GM21367 (cell line): ENCODE results near the gene PRKN.

ENCODE experiments used
- ATAC-seq: cut with Tn5 transposase; IDR thresholded peaks from one replicate; pipeline ENCODE4 v1.9.1; 2021; ENCODE audit not compliant: unreplicated experiment

The PRKN gene

DNA sequence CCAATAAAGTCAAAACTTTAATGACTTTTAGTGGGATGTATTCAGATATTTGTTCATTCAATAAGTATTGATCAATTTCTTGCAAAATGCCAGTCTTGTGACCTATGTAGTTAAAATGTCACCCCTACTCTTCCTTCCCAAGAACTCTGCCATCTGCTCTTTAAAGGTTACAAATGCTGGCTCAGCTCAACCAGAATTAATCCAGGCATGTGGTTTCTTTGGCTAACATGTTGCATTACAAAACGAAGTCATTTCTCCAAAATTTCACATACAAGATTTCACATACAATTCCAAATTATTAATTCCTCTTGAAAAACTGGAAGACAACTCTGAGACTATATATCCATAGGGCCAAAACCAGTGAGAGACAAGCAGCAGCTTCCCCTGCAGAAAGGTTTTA, 395.7 kb downstream of the PRKN start:
- no peak for ATAC-seq

DNA sequence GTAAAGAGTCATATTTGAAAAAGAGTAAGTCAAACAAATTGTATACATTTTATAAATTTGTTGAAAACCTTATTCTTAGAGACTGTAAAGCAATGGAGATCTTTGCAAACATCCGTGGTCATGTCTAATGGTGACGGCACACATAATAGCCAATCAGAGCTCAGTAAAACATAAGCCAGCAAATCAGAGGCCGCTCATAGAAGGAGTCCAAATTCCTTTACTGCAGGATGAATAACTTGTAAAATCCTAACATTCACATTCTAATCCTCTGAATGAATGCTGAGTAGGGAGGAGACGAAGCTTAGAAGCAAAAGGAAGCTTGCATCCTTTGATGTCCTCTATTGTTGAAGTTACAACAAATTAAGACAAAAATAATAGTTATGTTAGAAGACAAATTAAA, 401.7 kb downstream of the PRKN start:
- no peak for ATAC-seq

DNA sequence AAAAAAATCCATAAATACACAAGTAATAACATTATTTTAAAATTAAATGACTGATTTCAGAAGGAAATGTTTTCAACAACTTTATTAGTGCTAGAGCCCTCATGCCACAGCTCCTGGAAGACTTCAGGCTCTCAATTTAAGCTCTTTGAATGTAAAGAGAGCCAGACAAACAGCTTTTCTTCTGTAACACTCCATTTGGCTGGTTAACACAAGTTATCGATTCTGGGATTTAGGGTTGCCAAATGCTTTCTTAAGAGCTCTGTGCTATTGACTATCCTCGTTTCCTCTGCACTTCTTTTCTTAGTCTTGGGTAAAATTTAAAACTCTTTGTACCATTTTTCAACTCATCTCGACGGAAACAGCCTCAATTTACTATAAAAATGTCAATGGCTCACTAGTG, 402.5 kb downstream of the PRKN start:
- no peak for ATAC-seq

DNA sequence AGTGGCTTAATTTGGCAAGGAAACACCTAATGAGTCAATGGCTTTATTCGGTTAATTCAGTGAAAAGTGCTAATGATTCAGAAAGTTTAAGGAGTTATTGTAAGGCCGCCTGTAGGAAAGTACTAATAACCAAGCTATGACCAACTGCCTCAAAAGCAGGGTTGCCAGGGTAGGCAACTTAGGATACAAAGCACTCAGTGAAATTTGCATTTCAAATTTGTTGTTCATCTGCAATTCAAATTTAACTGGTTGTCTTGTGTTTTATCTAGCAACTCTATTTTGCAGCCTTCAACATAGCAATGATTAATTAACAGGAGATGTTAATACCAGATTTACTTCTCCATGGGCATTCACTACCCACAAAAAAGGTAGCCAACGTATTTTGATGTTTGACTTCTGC, 412.3 kb downstream of the PRKN start:
- no peak for ATAC-seq

DNA sequence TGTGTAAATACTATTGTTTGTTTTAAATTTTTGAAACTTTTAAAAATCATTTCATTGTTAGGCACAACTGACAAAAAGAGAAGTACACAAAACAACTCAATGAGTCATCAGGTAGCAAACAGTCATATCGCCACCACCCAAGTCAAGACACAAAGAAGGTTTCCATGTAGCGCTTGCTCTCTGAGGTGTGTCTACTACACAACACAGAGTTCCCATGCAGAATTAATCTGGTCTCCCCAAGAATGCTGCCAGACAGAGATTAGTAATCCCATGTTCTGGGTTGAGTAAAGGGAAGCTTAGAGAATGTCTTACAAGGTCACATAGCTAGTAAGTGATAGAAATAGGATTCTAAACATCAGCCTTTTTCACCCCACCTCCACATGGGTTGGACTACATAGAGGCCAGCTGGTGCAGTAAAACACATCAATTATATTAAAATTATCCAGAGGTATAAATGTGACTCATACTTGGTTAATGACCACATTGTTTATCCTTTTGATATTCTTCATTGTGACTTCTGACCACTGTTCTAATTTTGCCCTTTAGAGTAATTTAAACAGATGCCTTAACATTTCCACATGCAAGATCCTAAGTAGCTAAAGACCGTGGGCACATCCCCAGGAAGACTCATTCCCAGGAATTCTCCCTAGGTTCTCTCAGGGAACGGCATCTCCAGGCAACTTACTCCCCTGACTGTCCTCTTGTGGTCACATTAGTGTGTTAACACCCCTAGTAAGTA, 413.5 kb downstream of the PRKN start:
- no peak for ATAC-seq

DNA sequence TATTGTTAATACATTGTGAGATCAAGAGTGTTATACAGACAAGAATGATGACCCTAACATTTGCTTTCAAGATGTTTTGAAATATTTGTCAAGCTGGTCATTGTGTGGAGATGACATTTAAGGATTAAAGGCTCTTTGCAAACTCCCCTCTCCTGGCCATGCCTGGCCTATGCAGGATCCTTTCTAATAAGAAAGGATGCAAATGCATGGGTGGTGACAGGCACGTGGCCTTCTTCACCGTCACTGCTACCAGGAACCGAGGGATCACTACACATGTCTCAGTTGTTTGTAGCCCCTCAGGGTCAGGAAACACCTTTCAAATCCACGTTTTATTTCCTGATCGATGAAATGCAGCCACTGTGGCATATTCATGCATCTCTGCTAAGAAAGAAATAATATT, 419.7 kb downstream of the PRKN start:
- no peak for ATAC-seq

DNA sequence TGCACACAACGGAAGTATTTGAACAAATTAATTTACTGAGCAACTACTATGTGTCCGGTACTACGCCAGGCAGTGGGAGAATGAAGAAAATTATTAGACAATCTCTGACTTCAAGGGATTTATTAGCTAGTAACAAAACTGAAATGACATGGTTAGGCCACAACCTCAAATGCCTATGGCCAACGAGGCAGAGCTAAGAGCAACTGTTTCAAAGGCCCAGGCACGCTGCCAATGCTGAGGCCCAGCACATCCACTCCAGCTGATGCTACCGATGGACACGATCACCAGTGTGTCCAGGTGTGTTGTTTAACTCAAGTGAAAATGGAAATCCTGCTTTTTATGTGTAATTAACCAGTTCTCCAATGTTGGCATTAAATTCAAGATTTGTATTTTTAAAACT, 420.9 kb downstream of the PRKN start:
- no peak for ATAC-seq

DNA sequence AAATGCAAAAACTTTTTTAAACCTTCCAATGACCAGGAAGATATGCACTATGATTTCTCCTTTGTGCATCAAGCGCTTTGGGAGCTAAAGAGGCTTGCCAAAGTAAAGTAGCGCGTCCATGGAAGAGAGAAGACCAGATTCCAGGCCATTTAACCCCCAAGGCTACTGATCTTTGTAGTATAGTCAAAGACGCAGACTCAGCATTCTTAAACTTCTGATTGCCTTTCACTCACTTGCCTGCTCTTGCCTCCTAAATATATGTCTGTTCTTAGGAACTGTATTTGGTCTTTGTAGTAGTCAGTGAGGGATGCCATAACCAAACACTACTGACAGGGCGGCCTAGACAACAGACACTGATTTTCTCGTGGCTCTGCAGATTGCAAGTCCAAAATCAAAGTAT, 426.4 kb downstream of the PRKN start:
- no peak for ATAC-seq

DNA sequence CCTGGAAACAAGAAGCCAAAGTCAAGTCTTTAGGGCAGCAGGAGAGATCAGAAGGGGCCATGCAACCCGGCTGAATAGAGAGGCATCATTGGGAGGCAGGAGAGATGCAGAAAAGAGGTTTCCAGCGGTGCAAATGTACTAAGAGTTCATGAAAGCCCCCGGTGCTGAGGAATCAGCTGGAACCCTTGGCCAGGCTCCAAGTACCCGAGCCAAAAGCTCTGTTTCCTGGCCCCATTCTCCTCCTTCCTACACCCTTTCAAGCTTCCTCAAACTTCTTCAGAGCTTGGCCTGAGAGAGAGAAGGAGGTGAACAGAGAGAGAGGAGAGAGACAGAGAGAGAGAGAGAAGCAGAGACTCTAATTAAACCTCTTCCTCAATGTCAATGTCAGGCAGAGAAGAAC, 433.5 kb downstream of the PRKN start:
- no peak for ATAC-seq

DNA sequence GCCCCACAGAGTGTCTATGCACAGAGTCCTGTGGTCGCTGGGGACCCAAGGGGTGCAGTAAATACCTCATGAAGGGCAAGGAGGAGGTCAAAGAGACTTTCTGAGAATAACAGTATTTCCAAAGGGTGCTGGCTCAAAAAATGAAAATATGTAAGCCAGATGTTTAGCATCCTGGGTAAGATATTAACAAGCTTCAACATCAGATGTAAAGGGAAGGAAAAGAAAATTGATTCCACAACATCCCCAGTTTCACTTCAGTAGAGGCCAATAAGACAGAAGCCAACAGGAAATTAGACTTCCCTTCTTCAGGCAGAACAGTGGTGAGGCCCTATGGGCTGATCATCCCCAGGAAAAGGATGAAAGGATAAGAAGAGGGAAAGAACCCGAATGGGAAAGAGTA, 434.7 kb downstream of the PRKN start:
- ATAC-seq, result no peak

DNA sequence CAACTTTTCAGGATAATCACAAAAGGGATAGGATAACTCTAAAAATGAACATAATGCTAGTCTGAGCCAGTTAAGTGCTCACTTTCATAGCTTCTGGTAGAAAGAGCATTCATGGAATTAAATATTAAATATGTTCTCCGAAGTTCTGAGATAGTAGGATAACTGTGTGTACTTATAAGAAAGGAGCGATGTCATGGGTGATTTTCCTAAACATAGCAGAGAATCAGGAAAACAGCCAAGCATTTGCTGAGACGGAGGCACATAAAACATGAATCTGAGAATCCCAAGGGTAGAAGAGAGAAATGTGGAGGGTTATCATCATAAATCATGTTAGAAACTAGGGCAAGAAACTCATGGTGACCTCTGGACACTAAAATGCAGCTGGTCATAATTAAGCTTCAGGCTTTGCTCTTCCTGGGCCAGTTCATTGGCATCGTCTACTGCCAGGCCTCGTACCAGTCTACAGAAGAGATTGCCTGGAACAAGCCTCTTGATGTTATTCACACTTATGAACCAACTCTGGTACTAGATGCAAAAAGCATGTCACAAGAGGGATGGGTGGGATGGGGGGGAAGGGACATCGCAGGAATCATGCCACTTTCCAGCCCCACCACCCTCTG, 436.6 kb downstream of the PRKN start:
- ATAC-seq, result no peak

DNA sequence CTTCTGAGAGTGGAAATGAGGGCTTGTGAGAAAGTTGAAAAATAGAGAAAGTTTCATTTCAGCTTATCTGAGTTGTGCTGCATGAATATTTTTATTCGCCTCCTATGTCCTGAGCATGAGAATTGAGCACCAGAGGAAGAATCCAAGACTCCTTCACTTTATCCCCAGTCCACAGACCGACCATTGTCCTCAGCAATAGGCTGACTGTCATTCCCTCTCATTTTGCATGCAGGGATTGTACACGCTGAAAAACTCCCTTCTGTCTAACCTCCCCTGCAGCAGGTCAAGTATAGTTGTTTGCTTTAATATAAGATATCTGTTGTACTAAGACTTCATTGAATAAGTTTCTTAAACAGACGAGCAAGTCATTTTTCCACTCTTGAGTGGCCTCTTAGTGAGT, 437.6 kb downstream of the PRKN start:
- ATAC-seq, result no peak

DNA sequence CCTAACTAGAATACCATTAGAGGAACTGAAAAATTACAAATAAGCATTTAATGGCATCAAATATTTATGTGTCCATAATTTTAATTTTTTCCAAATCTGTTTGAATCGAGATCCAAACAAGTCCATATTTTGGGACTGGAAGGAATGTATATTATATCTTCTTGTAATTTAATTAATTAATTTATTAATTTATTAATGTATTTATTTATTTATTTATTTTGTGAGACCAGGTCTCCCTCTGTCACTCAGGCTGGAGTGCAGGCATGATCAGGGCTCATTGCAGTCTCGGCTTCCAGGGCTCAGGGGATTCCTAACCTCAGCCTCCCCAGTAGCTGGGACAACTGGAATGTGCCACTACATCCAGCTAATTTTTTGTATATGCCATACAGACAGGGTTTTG, 453.6 kb downstream of the PRKN start:
- ATAC-seq, result no peak

DNA sequence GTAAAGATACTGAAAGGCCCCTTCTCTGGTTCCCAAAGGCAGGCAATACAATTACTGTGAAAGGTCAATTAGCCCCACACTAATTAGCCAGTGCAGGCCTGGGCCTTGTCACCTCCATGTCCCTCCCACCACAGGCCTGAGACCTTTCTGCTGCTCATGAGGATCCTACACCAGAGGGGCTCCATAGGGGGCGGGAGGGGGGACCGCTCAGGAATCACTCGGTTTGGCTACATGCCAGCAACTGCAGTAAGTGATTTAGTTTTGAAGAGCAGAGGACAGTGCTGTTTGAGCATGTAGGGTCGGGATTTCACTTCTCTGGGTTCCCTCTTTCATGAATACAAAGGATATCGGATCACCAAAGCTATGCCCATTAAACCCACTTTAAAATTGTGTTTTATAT, 455.6 kb downstream of the PRKN start:
- ATAC-seq, result no peak

DNA sequence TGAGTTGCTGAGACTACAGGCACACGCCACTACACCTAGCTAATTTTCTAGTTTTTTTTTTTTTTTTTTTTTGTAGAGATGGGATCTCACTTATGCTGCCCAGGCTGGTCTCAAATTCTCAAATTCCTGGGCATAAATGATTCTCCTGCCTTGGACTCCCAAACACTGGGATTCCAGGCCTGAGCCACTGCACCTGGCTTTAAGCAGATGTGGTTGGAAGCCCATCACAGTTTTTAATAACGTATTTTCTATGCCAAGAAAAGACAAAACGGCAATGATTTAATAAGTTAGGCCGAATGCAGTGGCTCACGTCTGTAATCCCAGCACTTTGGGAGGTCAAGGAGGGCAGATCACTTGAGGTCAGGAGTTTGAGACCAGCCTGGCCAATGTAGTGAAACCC, 456.6 kb downstream of the PRKN start:
- no peak for ATAC-seq

DNA sequence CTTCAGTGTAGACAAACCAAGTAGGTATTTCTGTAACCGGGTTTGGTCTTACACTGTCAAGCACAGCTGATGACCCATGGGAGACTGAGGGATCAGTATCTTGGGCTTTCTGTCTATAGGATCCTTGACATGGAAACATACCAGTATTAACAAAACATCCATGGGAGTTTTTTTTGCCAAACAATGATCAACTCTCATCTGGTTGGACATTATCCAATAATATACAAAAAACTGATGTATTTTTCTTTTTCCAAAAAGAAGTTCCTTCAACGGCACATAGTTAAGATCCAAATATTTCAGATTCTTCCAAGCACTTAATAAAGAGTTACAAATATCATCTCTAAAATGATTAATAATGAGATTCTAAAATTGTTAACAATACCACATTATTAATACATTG, 459.9 kb downstream of the PRKN start:
- ATAC-seq, result no peak

DNA sequence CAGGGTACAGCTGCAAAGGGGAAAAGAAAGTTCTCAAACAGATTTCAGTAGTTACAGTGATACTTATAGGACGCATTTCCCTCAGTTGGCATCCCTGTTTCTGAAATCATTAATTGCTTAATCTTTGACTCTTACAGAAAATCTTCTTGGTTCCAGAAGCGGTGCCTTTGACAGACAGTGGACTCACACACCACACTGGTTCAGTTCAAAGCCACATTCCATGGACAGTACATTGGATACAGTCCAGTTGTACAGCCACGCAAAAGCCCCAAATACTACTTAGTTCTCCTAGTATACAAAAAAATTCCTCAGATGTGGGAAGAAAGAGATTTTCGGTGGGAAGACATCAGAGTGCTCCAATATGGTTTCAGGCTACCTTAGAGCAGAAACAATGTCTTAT, 460.4 kb downstream of the PRKN start:
- no peak for ATAC-seq

DNA sequence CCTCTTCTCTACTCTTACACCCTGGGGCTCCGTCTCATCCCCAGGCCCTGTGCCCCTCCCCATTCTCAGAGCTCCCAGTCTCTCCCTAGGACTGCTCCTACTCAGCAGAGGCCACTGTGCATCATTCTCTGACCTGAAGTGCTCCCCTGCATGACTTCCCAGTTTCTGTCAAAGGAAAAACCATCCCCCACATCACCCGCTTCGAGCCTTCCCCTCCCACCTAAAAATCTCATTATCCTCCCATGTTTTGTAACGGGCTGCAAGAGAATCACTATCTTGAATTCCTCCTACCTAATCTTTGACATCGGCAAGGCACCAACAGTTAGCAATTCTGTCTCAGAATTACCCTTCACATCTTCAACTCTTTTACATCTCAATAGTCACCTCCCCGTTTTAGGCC, 463.0 kb downstream of the PRKN start:
- no peak for ATAC-seq

DNA sequence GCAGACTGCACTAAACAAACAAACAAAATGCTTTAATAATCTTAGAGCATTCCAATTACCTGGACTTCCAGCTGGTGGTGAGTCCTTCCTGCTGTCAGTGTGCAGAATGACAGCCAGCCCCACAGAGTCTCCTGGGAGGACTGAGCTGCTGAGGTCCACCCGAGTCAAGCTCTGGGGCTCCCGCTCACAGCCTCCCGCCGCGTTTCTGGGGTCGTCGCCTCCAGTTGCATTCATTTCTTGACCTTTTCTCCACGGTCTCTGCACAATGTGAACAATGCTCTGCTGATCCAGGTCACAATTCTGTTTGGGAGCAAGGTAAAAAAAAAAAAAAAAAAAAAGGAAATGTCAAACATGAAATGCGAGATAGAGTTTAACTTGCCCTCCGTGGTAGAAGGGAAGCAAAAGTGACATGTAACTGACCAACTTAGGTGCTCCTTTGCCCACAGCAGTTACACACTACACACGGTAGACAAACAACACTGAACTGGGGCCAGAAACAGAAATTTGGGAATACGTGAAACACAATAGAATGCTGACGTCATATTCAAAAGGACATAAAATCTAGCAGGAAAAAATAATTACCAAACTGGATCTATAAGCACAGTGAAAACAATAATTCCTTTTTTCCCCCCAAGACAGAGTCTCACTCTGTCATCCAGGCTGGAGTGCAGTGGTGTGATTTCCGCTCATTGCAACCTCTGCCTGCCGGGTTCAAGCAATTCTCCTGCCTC, 464.9 kb downstream of the PRKN start:
- ATAC-seq, result no peak

DNA sequence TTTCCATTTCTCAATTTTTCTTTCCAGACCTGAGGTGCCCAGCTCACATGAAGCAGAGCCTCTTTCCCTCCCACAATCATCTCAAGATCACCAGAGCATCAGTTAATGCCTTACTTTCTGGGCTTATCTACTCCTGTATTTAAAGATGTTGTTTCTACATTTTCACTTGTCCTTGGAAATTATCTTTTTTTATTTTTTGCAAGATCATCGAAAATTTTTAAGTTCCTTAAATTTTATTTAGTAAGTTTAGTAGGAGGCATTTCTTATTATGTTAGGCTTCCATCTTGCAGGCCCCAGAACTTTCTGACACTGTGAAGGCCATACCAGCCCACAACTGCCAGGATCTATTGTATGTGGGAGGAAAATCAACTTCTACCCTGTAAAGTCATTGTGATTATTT, 466.0 kb downstream of the PRKN start:
- ATAC-seq, result no peak

DNA sequence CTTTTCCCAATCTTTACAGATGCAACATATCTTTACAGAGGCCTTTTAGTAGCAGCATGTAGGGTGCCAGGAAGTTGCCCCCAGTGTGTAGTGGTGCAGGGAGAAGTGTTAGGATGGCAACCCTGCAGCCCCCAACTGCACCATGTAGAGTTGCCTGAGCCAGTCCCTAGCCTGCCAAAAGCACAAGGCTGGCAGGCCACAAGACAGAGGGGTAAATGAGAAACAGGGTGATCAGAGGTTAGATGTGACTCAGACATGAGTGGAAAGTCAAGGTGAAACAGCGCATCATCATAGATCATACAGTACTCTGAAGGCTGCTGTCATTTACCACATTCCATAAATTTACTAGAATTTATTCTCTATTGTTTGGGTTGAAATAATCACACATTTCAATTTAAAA, 467.5 kb downstream of the PRKN start:
- ATAC-seq, result no peak

DNA sequence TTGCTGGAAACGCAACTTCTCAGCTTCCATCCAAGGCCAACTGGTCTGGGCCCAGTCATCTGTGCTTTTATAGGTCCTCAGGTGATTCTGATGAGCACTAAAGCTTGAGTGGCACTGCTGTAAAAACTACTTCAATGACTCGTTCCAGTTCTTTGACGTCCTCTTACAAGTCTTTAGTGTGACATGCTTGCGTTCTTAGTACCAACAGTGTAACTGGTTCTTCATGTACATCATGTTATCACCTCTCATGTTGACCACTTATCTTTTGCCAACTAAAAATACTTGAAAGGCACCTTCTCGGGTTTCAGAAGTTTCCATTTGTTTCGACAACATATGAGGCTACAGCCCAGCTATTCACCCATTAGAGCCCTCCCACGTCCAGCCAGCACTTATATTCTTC, 468.9 kb downstream of the PRKN start:
- ATAC-seq, result no peak
